Chondrocyte (in vitro differentiated cells): Measurements from ENCODE around the gene GRIK2. TPM values are rescaled to one million over a fixed set of nuclear protein-coding genes. Genes with fewer than 3 reads are reported as not detected.

Experiments
- DNase-seq: peaks from one replicate; pipeline ENCODE4 v3.0.0; 2021; ENCODE audit warnings: mixed read lengths, low spot score
- H3K27ac Mint-ChIP-seq: one replicate; pipeline ENCODE4 v1.8.0; 2021; ENCODE audit warnings: mild to moderate bottlenecking, moderate library complexity, mixed read lengths; ENCODE audit not compliant: unreplicated experiment
- H3K27me3 Mint-ChIP-seq: 2 replicates; pipeline ENCODE4 v1.8.0; 2021; ENCODE audit warnings: low read depth, mixed read lengths
- H3K36me3 Mint-ChIP-seq: 2 replicates; pipeline ENCODE4 v1.8.0; 2021; ENCODE audit warnings: low read depth, mixed read lengths
- H3K4me1 Mint-ChIP-seq: 2 replicates; pipeline ENCODE4 v1.8.0; 2021; ENCODE audit warnings: low read depth, mild to moderate bottlenecking, mixed read lengths
- H3K4me3 Mint-ChIP-seq: one replicate; pipeline ENCODE4 v1.8.0; 2021; ENCODE audit warnings: mild to moderate bottlenecking, moderate library complexity, mixed read lengths; ENCODE audit not compliant: unreplicated experiment
- H3K9me3 Mint-ChIP-seq: 2 replicates; pipeline ENCODE4 v1.8.0; 2021; ENCODE audit warnings: low read depth, mixed read lengths
- CTCF ChIP-seq: fragments of 200-600 bp; sonication (generic); IDR thresholded peaks from 2 replicates; pipeline ENCODE4 v1.5.0; 2021; ENCODE audit warnings: antibody characterized with exemption, mild to moderate bottlenecking, moderate library complexity
- total RNA-seq: library from RNA; stranded (reverse); gene quantifications from 3 replicates; pipeline ENCODE4 v1.2.1, GENCODE V29; 2021

The GRIK2 gene
- total RNA-seq, 1 donor from 2014 or later, result 8.2 TPM

- Mint-ChIP-seq H3K4me1 (no peaks in the 10 kb centered on the region), H3K36me3 (no peaks in the 10 kb centered on the region), H3K27ac (no peak overlapping the region), H3K9me3 (peaks cover under 1% of the 10 kb centered on the region), H3K27me3 (no peaks in the 10 kb centered on the region), H3K4me3 (no peak overlapping the region)
- TF ChIP-seq CTCF, result no peak
- no peak for DNase-seq
These were observed 543.6 kb downstream of the GRIK2 start for GRCh38 chr6:101937108-101937507.

GRCh38 chr6:101940391-101940790 is 546.9 kb downstream of the GRIK2 start:
- no peak overlapping the region for H3K27ac Mint-ChIP-seq
- H3K4me1 Mint-ChIP-seq, result no peaks in the 10 kb centered on the region
- H3K4me3 Mint-ChIP-seq, result no peak overlapping the region
- DNase-seq, result no peak
- H3K27me3 Mint-ChIP-seq, result no peaks in the 10 kb centered on the region
- no peak for TF ChIP-seq CTCF
- H3K9me3 Mint-ChIP-seq, result peaks cover 7% of the 10 kb centered on the region
- H3K36me3 Mint-ChIP-seq, result no peaks in the 10 kb centered on the region

GRCh38 chr6:101956961-101957360 is 563.5 kb downstream of the GRIK2 start:
- DNase-seq, result no peak
- Mint-ChIP-seq H3K9me3 (peaks cover 14% of the 10 kb centered on the region), H3K36me3 (peaks cover 5% of the 10 kb centered on the region), H3K27ac (no peak overlapping the region), H3K4me1 (no peaks in the 10 kb centered on the region), H3K27me3 (no peaks in the 10 kb centered on the region), H3K4me3 (no peak overlapping the region)
- no peak for TF ChIP-seq CTCF

- Mint-ChIP-seq H3K27me3 (no peaks in the 10 kb centered on the region), H3K36me3 (peaks cover 3% of the 10 kb centered on the region), H3K4me3 (no peak overlapping the region), H3K27ac (no peak overlapping the region), H3K4me1 (no peaks in the 10 kb centered on the region), H3K9me3 (peaks cover 16% of the 10 kb centered on the region)
- TF ChIP-seq CTCF, result no peak
- no peak for DNase-seq
These were observed 567.8 kb downstream of the GRIK2 start for GRCh38 chr6:101961357-101961756.

GRCh38 chr6:101980924-101981323 is 587.4 kb downstream of the GRIK2 start:
- H3K4me3 Mint-ChIP-seq, result no peak overlapping the region
- no peak for DNase-seq
- no peak overlapping the region for H3K27ac Mint-ChIP-seq
- H3K9me3 Mint-ChIP-seq, result no peaks in the 10 kb centered on the region
- no peaks in the 10 kb centered on the region for H3K36me3 Mint-ChIP-seq
- TF ChIP-seq CTCF, result no peak
- no peaks in the 10 kb centered on the region for H3K4me1 Mint-ChIP-seq
- no peaks in the 10 kb centered on the region for H3K27me3 Mint-ChIP-seq
